T follicular helper cell (primary cell): ENCODE data around the gene NEU4.
"Not testable (repeated sequence)": the region's sequence is repeated elsewhere in the genome, so short reads cannot be mapped to it uniquely, and the experiment has no call there.

Source experiments
- DNase-seq: peaks from one replicate; pipeline ENCODE4 v3.0.0-alpha.2; 2020; ENCODE audit warnings: low read depth

NEU4 gene

DNA sequence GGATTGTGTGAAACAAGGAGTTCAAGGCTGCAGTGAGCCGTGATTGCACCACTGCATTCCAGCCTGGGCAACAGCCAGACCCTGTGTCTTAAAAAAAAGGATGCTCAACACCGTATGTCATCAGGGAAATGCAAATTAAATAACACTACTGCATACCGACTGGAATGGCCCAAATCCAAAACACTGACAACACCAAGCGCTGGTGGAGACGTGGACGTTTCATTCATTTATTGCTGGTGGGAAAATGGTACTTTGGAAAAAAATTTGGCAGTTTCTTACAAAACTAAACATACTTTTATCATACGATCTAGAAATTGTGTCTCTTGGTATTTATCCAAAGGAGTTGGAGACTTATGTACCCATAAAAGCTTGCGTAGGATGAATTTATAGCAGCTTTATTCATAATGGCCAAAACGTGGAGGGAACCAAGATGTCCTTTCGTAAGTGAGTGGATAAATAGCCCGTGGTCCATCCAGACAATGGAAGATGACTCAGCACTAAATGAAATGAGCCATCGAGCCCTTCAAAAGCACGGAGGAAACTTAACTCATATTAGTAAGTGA lies 24.2 kb downstream of the NEU4 start:
- DNase-seq = no peak

DNA sequence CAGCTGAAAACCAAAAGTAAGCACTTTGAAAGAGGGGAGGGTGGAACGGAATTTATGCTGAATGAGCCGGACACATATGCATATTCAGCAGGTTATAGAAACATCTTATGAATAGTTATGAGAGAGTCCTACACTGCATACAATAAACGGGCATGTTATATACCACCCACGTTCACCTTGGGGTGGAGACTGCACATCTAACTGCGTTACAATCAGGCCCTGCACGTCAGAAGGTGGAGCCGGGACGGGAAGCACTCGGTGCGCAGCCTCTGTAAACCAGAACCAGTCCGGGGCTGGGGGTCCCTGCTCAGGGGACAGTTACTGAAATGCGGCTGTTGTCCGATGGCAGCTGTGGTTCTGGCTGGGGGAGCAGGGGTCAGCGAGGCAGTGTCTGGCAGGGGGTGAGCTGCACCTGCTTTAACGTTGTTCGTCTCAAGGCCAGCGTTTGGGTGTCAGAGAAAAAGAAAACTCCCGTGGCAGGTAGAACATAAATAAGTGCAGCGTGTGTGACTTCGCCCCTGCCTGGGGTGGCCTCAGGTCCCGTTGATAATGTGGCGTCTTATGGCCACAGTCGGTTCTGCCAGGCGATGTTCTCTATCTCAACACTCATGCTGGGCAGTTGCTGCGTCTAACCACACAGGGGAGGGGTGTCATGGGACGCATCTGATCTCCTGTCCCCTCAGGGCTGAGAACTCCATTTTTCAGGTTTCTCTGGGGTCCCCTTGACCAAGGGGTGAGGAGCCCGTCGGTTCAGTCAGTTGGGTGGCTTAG lies 24.9 kb downstream of the NEU4 start:
- not testable (repeated sequence) for DNase-seq

DNA sequence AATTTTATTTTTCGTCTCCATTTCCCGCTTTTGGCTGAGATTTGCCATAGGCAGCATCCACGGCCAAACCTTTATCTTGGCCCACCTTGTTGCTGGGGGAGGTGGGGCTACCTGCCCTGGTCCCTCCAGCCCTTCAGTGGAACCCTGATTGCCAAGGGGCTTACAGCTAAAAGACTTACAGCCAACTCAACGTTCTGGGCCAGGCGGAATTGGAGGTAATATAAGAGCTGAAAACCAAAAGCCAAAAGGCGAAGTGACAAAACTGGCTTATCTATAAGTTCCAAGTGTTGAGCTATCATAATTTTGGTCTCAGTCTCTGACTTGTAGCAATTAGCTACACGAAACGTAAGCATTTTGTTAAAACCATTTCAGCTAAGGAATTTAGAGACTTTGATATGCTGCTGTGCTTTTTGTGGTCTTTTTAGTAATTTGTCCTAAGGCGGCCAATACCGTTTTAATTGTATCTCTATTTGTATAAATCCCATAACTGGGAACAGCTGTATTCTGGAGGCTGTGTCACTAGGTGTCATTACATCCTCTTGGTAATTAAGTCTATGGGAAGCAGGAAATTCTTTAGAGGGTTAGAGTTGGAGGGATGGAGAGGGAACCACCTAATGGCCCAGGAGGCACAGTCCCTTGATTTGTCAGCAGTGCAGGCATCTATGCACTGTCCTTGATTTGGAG lies 25.7 kb downstream of the NEU4 start:
- DNase-seq = no peak

DNA sequence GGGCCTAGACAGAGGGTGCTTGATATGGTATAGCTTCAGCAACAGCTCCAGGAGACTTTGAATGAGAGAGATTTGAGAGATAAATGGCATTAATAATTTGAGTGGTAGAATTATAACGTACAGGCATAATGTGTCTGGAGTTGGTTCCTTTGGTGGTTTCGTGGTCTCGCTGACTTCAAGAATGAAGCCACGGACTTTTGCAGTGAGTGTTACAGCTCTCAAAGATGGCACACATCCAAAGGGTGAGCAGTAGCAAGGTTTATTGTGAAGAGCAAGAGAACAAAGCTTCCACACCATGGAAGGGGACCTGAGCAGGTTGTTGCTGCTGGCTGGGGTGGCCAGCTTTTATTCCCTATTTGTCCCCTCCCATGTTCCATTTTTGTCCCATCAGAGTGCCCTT lies 26.6 kb downstream of the NEU4 start:
- no peak for DNase-seq

DNA sequence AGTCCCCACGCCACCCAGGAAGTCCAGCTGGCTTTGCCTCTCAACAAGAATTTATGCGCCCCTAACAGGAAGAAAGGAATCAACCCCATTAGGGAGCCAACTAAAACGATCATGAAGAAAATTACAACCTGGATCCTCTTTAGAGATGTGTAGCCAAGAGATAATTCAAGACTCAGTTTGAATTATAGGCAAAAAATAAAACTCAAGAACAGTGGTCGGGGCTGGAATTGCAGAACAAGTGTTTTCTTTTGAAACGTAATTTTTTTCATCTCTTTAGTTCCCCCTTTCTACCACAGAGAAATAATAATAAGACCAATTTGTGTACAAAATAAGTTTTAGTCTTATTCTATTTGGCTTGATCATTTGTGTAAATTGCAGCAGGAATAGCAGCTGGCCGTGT lies 27.3 kb downstream of the NEU4 start:
- no peak for DNase-seq

DNA sequence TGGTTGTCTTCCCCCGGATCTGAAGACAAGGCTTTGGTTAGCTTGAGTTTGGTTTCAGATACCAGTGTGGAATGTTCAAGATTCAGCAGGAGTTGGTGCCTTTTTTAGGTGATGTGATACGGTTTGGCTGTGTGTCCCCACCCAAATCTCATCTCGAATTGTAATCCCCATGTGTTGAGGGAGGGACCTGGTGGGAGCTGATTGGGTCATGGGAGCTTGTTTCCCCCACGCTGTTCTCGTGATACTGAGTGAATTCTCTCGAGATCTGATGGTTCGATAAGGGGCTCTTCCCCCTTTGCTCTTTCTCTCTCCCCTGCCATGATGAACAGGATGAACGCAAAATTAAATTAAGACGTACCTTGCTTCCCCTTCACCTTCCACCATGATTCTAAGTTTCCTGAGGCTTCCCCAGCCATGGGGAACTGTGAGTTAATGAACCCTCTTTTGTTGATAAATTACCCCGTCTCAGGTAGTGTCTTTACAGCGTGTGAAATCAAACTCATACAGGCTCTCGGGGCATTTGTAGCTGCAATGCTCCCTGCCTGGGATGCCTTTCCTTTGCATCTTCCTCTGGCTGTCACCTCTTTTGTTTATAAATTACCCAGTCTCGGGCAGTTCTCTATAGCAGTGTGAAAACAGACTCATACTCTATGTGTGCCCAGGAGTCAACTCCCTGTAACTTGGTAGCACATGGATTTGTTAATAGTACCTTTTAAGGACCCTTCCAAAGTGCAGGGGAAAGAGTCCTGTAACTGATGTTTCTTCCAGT lies 28.4 kb downstream of the NEU4 start:
- no peak for DNase-seq

DNA sequence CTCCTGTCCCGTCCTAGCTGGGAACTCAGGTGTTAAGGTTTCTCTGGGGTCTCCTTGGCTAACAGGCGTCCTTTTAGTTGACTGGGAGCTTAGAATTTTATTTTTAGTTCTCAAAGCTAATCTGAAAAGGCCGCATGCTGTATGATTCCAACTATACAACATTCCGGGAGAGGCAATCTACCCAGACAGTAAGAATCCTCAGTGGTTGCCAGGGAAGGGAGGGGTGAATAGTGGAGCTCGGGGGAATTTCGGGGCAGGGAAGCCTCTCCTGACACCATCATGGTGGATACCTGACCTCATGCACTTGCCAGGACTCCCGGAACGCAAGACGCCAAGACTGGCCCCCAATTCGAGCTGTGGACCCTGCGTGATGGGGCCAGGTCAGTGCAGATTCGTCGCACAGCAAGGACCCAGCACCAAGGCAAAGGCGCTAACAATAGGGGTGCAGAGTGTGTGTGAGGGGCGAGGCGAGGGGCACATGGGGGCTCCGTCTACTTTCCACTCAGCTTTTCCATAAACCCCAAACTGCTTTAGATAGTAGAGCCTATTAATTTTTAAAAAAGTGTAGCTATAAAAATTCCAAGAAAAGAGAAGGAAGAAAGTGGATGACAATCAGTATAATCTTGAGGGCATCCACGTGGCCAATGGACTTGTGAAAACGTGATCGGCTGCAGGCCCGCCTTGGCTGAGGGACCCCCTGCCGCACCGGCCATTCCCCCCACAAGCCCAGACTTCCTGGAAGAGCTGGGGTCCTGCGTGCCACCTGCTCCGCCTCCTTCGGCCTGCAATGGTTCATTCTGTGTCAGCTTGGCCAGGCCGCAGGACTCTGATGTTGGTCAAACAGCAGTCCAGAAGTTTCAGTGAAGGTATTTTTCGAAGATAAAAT lies 32.4 kb downstream of the NEU4 start:
- DNase-seq = no peak

DNA sequence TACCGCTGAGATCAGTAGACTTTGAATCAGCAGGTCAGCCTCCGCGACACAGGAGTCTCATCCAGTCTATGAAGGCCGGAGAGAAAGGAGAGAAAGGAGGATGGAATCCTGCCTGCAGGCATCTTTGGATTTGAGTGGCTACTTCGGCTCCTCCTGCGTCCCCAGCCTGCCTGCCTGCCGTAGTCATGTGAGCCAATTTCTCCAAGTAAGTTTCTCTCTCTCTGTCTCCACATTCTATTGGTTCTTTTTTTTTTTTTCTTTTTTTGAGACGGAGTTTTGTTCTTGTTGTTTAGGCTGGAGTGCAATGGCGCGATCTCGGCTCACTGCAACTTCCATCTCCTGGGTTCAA lies 33.0 kb downstream of the NEU4 start:
- DNase-seq = no peak

DNA sequence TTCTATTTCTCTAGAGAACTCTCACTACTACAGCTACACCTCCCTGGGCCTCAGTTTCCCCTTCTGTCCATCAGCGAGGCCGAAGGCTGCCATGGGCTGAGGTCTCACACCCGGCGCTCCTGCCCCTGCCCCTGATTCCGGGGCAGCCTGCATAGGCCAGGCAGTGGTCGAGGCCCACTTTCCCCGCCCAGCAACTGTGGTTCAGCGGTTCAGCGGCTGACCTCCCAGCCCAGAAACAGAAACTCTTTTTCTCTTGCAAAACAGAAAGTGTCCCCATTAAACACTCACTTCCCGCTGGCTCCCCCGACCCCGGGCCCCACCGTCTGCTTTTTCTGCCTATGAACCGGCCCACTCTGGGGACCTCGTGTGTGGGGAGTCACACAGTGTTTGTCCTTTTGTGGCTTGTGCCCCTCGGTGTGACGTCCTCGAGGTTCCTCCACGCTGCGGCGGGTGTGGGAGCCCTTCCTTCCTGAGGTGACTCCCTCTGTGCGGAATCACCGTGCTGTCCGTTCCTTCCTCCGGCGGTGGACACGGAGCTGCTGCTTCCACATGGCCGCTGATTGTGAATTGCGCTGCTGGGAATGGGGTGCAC lies 33.7 kb downstream of the NEU4 start:
- DNase-seq = no peak

DNA sequence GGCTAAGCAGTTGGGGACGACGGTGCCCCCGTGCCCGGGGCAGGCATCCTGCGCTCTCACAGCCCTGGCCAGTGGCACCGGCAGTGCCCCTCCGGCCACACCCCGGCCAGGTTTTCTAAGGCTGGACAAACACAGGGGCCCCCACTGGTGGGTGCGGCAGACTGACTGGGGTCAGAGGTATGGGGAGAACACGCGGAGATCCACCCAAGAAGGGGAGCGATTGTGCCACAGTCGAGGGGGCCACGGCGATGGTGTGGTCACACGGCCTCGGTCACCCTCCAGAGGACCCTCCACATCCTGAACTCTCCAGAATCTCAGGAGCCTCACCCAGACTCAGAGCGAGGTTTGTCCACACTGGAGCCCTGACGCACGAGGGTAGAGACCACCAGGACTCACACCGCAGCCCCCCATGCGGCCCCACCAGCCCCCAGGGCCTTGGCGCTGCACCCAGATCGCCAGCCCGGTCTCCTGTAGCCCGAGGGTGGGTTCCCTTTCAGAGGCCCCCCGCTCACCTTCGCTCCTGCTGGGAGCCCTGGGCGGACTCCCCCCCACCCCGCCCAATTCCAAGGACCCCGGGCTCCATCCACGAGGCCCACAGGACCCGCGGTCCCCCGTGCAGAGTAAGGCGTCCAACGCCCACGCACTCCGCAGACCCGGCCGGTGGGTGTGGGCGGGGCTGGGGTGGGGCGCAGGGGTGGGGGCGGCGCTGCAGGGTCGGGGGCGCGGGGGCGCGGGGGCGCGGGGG lies 34.5 kb downstream of the NEU4 start:
- DNase-seq = no peak

DNA sequence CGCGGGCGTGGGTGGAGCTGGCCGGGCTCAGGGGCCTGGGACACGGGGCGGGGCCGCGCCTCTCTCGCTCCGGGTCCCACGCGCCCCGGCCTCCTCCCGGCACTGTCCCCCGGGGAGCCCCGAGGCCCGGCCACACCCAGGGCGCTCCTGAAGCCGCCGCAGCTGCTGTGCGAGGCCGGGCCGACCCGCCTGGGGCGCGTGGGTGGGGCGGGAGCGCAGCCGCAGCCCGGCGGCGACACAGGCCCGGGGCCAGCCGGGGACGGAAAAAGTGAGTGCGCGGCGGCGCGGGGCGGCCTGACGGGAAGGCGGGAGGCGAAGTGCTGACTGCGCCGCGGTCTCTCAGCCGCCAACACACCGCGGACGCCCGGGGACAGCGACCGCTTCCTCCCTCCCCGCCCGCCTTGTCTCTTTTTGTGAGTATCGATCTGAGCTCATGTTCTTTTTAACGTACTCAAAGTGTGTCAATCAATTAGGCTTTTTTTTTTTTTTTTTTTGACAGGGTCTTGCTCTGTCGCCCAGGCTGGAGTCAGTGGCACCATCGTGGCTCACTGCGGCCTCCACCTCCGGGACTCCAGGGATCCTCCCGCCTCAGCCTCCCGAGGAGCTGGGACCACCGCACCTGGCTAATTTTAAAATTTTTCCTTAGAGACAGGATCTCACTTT lies 35.2 kb downstream of the NEU4 start:
- peak; percentile 67 for DNase-seq

DNA sequence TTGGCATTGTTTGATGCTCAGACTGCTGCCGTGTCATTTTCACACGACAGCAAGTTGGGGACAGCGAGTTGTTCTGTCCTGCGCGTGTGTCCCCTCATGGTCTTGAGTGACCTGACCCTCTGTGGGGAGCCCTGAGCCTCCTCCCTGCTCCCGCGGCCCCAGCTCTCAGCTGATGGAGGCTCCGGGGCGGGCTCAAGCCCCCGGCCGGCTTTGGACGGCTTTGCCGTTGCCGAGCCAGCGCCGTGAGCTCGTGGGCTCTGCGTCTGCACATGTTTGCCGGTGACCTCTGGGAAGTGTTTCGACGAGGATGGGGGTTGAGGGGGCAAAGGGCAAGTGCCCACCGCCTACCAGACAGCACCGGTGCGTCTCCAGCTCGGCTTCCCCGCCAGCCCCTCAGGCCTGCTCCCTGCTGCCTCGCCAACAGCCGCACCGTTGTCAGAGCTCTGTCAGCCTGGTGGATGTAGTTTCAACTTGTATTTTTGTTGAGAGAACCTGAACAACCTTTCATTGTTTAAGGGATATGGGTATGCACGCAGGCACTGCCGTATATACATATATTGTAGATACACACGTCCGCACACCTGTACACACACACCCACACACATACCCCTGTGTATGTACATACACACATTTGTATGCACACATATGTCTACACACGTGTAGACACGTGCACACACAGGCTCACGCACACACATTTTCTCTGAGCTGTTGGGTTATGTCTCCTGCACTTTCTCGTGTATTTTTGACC lies 36.0 kb downstream of the NEU4 start:
- no peak for DNase-seq

DNA sequence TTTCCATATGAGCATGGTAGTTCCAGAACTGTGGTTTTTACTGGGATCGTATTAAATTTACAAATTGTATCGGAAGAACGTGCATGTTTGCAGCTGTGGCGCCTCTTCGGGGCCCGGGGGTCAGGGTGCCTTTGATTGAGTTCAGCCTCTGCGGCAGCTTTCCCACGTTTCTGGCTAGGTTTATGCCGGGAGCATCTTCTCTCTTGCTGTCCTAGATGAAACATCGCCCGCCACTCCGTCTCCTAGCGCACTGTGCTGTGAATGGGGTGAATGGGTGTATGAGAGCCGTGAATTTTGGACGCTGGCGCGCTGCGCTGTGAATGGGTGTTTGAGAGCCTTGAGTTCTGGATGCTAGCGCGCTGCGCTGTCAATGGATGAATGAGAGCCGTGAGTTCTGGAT lies 37.4 kb downstream of the NEU4 start:
- DNase-seq = no peak

DNA sequence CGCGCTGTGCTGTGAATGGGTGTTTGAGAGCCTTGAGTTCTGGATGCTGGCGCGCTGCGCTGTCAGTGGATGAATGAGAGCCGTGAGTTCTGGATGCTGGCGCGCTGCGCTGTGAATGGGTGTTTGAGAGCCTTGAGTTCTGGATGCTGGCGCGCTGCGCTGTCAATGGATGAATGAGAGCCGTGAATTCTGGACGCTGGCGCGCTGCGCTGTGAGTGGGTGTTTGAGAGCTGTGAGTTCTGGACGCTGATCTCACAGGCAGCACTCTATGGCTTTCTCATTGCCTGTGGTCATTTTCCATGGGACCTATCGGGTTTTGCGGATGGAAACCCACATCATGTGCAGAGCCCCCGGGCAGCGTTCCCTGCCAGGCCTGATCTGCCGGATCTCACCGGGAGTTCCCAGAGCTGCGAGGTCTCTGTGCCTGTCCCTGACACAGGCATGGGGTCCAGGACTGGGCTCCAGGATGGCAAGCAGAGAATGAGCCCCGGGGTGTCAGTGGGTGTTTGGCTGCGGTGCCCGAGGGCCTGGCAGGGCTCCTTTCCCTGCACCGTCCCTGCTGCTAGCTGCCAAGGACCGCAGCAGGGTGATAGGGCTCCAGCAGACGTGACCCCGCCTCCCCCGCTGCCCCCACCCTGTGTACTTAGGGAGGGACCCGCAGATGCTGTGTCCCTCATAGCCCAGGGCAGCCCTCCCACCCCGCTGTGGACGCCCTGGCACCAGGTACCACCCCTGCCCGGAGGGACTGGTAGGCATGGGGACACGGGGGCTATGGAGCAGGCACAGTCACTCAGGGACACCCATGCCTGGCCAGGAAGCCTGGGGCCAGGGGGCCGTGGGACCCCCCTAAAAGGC lies 40.0 kb downstream of the NEU4 start:
- DNase-seq = no peak

DNA sequence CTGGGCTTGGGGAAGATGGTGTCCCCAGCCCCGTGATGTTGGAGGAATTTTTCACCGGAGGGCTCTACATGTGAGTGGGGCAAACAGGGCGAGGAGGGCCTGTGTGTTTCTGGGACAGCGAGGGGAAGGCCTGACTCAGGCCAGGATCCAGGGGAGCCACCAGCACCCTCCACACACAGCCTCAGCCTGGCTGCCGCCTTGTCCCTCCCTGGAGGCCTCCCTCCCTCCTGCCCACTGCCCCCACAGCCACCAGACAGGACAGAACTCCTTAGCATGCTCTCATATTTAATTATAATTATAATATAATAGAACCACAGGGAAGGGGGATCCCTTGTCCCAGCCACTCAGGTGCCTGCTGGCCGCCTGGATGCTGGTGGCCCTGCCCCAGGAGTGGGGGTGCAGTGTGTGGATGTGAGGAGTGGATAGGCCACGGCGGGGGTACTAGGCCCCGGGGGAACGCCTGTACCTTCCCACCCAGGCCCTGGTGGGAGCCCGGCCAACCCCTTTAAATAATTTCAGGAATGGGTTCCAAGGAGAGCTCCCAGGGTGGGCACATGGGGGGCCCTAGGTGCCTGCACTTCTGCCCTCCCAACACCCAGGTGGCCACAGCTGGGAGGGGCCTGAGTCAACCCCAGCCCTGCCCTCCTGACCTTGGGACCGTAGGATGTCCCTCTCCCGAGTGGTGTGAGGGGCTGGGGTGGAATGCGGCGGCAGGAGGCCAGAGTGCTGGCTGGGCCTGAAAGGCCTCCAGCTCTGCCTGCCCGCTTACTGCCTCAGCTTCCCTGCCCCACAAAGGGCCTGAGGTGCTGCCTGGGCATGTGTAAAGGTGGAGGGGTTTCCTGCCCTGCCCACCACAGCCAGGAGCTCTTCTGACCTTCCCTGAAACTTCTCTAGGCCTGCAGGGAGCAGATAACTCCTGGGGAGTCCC lies 40.9 kb downstream of the NEU4 start:
- DNase-seq = no peak

DNA sequence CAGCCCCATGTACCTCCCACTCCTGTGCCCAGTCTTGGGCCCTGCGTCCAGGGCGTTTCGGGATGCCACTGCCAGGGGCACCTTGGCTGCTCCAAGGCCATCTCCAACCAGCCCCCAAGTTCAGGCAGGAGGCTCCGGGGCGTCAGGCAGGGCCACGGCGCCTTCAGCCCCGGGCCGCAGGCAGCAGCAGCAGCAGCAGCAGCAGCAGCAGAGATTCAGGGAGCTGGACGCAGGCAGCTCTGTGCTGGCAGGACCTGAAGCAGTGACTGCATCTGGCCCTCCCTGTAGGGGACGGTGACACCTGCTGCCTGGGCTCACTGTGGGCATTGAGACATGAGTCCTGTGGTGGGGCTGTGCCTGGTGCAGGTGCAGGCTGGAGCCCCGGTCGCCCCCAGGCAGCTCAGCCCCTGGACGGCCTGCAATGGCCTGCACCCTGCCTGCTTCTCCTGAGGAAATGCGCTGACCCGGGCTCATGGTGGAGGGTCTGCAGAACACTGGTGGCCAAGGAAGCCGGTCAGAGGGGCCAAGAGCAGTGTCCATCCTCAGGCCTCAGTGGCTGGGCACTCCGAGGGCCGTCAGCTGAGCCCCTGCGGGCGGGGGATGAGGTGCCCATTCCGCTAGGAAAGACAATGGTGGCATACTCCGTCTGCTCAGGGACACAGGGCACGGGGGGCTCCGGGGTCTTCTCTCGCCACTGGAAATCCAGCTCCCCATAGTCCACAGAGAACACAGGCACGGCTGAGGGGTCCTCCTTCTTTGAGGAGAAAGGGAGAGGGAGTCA lies 41.7 kb downstream of the NEU4 start:
- no peak for DNase-seq
